Diencephalon (tissue), 1 donor: ENCODE data around the gene ABCB8. TPM values are rescaled to one million over a fixed set of nuclear protein-coding genes. Genes with fewer than 3 reads are reported as not detected.

Source experiments
- total RNA-seq: library from RNA; depleted of rRNA; stranded (reverse); fragments of >200 nt; gene quantifications from one replicate; pipeline ENCODE4 v1.2.3, GENCODE V29; 2014

ABCB8 gene
- 38.8 TPM for total RNA-seq

DNA sequence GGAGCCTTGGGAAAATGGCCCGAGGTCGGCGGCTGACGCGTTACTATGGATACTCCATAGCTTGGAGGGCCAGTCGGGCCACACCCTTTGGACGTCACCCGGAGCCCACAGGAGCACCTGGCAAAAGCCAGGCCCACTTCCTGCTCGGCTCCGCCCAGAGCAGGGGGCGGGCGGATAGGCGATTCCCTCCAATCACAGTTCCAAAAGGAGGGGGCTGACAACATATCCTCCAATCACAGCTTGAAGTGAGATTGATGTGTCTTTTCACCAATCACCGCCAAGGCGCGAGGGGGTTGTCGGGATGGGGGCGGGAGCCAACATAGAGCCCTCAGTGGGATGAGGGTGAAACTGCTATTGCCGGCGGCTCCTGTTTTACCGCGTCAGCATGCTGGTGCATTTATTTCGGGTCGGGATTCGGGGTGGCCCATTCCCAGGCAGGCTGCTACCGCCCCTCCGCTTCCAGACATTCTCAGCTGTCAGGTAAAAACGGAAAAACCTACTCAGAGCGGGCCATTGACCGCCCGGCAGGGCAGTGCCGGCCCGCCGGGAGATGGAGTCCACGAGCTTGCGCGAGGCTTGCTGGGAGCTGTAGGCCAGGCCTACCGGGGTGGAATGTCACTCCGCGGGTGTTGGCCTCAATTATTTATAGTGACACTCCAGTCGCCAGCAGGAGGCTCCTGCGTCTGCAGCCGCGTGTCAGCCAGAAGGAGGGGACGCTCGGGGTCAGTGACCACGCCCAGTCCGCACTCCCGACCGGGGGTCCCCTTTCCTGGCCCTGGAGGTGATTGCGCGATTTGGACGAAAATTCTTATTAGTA lies at the start of gene ABCB8:
Gene ABCB8 (plus strand): TSS at position 320 of the 817 bp plus-strand sequence. CDS start 66 bp downstream, at position 386.

DNA sequence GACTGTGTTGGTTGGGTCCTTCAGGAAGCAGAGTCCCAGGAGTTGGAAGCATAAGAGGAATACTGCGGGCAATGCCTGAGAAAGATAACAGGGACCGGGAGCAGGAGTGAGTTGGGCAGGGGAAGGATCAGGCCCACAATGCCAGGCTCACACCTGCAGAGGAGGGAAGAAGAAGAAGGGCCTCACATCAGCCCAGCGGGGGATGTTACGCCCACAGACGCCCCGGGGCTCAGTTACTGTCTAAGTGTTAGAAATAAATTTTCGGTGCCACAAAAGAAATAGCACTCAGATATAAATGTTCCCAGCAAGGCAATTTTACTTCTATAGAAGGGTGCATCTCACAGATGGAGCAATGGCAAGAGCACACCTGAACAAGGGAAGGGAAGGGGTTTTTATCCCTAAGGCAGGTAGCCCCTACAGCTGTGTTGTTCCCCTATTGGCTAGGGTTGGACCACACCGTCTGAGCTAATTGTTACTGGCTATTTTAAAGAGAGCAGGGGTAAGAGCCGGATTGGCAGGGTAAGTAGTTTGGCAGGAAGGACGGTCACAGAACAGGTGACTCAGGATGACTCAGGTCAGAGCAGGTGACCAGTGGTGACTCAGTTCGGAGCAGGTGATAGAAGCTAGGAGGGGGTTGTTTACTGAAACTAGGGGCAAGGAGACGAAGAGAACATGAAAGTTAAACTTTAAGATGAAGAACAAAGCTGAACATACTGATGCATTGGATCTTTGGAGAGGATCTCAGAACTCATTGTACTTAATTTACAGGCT lies 37.6 kb upstream of the ABCB8 start, which contains the start of gene NOS3:
Gene NOS3 (plus strand): TSS at position 602 of the 771 bp plus-strand sequence. CDS start 2,787 bp downstream, outside the sequence.

DNA sequence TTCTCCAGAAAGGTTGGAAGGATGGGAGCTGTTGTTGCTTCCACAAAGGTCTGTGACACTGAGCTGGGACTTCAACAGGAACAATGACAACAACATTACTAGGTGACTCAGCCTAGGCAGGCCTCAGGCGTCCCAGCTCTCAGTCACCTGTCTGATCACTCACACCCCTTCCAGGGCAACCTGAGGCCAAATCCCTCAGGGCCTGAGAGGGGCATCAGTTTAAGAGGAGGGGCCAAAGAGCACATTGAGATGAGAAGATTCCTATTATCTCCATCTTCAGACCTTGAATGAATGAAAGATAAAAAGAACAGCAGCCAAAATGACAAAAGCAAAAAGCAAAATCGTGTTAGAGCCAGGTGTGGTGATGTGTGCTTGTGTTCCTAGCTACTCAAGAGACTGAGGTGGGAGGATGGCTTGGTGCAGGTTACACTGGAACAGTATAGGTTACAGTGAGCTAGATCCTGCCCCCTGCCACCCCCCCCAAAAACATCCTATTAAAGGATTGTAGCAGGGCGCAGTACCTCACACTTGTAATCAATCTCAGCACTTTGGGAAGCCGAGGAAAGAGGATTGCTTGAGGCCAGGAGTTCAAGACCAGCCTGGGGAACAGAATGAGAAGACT lies 3.7 kb upstream of the ABCB8 start, which contains the start of gene ATG9B:
Gene ATG9B (minus strand): TSS at position 60 of the 622 bp plus-strand sequence. CDS start 71 bp downstream, outside the sequence.

DNA sequence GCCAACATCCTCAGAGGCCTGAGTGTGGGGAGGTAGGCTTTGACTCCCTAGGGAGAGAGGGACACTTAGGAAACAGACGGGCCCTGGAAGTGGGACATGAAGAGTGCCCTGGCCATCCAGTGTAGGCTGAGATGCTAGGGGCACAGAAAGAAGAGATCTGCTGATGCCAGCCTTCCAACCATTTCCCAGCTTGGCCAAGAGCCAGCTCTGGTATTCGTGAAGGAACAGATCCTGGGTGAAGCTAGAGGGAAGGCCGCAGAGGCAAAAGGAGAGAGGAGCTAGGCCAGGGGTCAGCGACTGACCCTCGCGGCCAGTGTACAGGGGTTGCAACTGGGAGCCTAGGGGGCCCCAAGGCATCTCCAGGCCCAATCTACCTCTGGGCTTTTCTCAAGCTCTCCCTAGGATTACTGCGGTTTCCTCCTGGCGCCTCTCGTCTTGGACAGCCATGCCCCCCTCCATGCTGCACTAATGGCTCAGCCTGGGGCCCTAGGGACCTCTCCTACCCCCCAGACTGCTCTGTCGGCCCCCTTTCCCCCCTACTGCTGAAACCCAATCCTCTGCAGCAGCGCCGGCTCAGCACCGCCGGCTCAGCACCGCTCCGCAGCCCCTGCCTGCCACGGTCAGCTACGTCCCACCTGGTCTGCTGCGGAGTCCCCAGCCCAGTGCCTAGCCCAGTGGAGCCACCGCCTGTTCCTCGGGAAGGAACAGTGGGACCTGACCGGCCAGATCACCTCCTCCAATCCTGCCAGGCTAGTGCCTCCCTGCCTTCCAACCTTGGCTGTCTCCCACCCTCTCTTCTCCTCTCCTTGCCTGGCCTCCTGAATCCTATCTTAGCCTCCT lies 19.9 kb downstream of the ABCB8 start, which contains the start of gene ASIC3:
Gene ASIC3 (plus strand): TSS at position 556 of the 840 bp plus-strand sequence. CDS start 355 bp downstream, outside the sequence.

DNA sequence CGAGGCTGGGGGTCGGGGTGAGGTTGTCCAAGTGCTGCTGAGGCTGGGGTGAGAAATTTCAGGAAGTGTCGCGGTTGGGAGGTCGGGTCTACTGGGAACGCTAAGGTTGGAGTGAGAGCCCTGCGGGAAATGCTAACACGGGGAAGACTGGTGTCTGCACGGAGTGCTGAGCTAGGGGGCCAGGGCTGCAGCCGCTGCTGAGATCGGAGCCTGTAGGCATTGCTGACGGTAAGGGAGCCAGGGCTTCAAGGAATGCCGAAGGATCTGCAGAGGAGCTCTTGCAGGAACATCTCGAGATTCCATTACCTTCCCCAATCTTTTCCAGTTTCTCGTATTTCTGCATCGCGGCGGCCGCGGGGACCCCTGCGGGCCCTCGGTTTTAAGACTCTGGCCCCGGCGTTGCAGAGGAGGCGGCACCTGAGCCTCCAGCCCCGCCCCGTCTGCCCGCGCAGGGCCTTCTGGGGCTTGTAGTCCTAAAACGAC lies 29.3 kb downstream of the ABCB8 start, which contains the start of gene CDK5:
Gene CDK5 (minus strand): TSS at position 392 of the 483 bp plus-strand sequence. CDS start 49 bp downstream, at position 343.

DNA sequence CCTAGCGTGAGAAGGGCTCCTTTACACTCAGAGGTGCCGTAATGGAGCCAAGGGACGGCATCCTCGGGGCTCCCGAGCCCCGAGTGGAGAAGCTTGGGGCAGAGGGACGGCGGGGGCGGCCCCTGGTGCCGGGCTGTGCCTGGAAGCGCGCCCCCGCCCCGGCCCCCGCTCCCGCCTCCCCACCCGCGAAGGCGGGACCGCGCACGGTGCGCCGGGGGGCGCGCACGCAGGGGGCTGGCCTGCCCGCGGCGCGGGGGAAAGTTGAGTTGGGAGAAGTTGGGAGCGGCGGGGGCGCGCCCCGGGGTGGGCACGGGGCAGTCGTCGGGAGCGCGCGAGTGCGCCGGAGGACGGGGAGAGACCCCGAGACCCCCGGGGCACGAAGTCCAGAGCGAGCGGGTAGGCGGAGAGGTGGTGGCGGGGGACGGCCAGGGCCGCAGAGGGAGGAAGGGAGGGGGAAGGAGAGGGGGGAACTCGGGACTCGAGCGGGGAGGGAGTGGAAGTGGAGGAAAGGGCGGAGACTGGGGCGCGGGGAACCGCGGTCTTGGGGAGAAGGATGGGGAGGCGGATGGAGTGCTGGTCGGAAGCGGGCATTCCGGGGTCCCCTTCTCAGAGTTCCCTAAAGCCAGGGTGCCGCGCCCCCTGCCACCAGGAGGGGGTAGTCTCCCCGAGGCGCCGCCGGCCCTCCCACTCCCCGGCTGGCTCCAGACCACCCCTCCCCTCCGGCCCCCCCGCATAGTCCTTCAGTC lies 31.3 kb downstream of the ABCB8 start, which contains the start of gene SLC4A2:
Gene SLC4A2 (plus strand): TSS at position 223 of the 746 bp plus-strand sequence. CDS start 2,399 bp downstream, outside the sequence.

DNA sequence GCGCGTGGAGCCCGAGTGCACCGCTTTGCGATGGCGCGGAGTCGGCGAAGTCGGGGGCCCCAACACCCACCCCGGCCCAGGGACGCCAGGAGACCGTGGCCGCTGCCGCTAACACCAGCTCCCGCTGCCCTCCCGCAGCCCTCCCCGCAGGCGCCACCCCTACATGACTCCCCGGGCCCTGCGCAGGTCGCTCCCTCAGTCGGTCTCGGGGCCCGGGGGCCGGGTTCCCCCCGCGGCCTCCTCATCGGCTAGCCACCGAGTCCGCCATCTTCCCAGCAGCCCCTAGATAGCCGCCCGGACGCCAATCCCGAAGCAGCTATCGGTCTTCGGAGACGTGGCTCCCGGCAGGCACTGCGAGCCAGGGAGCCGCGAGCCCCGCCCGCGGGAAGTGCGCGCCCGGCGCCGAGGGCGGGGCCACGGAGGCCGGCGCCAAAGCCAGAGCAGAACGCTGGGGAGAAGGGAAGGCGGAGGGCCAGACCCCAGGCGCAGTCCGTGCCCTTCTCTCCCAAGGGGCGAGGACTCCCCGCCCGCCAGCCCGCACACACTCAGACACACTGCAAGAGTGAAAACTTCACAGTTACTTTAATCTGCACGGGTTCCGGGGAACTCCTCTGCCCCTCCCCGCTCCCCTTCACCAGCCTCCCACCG lies 52.4 kb downstream of the ABCB8 start, which contains the start of gene FASTK:
Gene FASTK (minus strand): TSS at position 288 of the 648 bp plus-strand sequence. CDS start 43 bp downstream, at position 245.

DNA sequence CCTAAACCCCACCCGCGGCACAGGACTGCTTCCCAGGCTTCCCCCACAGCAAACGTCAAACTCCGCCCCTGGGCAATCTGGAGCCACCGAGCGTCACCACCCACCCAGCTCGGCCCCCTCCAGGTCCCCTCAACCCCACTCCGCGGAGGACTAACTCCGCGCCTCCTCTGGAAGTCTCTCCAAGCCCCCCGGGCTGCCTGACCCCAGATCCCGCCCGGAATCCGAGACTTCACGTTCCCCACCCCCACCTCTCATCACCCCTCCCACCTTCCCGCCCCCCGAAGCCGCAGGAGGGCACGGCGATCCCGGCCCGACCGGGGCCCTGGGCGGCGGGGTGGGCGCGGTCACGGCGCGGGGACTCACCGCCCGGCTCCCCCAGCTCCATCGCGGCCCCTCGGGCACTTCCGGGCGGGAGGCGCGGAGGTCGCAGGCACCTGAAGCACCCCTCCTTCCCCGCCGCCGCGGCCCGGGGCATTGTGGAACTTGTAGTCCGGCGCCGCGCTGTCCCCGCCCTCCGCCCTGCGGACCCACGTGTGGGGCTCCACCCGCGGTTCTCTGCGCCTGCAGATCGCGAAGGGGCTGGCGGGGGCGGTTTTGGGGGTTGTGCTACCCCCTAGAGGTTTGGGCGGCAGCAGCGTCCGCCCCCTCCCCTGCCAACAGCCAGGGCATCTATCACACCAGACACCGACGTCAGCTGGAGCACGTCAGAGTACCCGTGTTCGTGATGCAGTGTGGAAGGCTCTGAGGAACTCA lies 55.0 kb downstream of the ABCB8 start, which contains the start of gene TMUB1:
Gene TMUB1 (minus strand): TSS at position 423 of the 753 bp plus-strand sequence. CDS start 930 bp downstream, outside the sequence.

DNA sequence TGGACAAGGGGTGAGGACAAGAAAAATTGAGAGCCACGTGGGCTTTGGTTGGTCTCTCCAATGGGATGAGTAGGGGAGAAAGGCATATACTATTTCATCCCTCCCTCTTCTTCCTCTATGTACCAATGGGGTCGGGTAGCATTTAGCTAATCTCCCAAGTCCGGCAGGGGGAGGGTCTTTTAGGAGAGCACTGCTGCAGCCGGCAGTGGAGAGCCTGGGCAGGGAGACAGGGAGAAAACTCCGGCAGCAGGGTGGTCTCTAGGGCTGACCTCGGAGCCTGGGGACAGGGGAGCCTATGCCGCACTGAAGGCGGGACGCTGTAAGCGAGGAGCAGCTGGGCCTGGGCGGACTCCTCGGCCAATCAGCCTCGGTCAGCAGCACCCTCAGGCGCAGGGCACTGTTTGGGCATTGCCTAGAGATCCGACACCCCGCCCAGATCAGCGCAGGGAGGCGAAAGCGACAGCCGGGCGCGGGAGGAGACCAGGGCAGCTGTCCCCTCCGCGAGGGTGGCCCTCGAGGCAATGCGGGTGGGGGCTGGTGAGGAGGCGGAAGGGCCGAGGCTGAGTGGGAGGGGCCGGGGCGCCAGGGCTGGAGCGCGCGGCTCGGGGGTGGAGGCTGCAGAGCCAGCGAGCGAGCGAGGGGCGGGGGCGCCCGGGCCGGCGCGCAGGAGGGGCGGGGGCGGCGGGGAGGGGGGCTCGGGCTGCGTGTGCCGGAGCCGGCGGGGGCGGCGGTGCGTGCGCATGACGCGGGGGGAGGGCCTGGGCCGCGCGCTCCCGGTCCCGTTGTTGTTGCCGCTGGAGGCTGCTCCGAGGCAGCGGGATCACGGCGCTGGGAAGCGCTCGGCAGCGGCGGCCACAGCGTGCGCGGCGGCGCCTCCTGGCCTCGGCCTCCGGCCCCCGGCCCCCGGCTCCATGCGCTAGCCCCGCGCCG lies 57.7 kb downstream of the ABCB8 start, which contains the start of gene AGAP3:
Gene AGAP3 (plus strand): TSS at position 785 of the 930 bp plus-strand sequence. CDS start 267 bp downstream, outside the sequence.

Other genes starting within 250 kb of the ABCB8 start
- gene TMEM176B, start 228.1 kb upstream of the ABCB8 start, total RNA-seq: 5.8 TPM
- 1.2 TPM for gene TMEM176A, start 227.7 kb upstream of the ABCB8 start, total RNA-seq
- not detected for gene AOC1, start 175.9 kb upstream of the ABCB8 start, total RNA-seq
- 17.8 TPM for gene KCNH2, start 50.1 kb upstream of the ABCB8 start, total RNA-seq
- 2.5 TPM for gene NOS3, start 37.4 kb upstream of the ABCB8 start, total RNA-seq
- gene ATG9B, start 4.0 kb upstream of the ABCB8 start, total RNA-seq: 3.9 TPM
- gene ASIC3, start 20.1 kb downstream of the ABCB8 start, total RNA-seq: 1.4 TPM
- 55.4 TPM for gene CDK5, start 29.4 kb downstream of the ABCB8 start, total RNA-seq
- gene SLC4A2, start 31.1 kb downstream of the ABCB8 start, total RNA-seq: 15.9 TPM
- gene FASTK, start 52.4 kb downstream of the ABCB8 start, total RNA-seq: 35.5 TPM
- 12.0 TPM for gene TMUB1, start 55.0 kb downstream of the ABCB8 start, total RNA-seq
- gene AGAP3, start 58.0 kb downstream of the ABCB8 start, total RNA-seq: 68.5 TPM
- gene GBX1, start 139.2 kb downstream of the ABCB8 start, total RNA-seq: 1.6 TPM
- gene ASB10, start 158.8 kb downstream of the ABCB8 start, total RNA-seq: not detected
- not detected for gene H2BK1, start 182.0 kb downstream of the ABCB8 start, total RNA-seq
- gene ABCF2, start 198.8 kb downstream of the ABCB8 start, total RNA-seq: 26.1 TPM
- 20.8 TPM for gene CHPF2, start 204.0 kb downstream of the ABCB8 start, total RNA-seq
- gene SMARCD3, start 220.2 kb downstream of the ABCB8 start, total RNA-seq: 213 TPM